Colonic mucosa (tissue), 4 donors: ENCODE results near the gene AFAP1L2. TPM values are rescaled to one million over a fixed set of nuclear protein-coding genes. Genes with fewer than 3 reads are reported as not detected.

Source experiments
- DNase-seq: peaks from one replicate; pipeline ENCODE4 v3.0.0-alpha.2; 2020
- H3K27ac ChIP-seq: fragments of 200-600 bp; one replicate; pipeline ENCODE4 v1.8.0; 2021
- H3K27me3 ChIP-seq: fragments of 200-600 bp; one replicate; pipeline ENCODE4 v1.8.0; 2021
- H3K36me3 ChIP-seq: fragments of 200-600 bp; one replicate; pipeline ENCODE4 v1.8.0; 2021
- H3K4me1 ChIP-seq: fragments of 200-600 bp; one replicate; pipeline ENCODE4 v1.8.0; 2021; ENCODE audit warnings: mild to moderate bottlenecking
- H3K4me3 ChIP-seq: fragments of 200-600 bp; one replicate; pipeline ENCODE4 v1.8.0; 2021
- H3K9ac ChIP-seq, 2 donors: one replicate each; pipeline ENCODE4 v1.7.0; 2013; ENCODE audit warnings: control low read depth in 2 of 2, low read depth in 2 of 2, low read length in 2 of 2
- H3K9me3 ChIP-seq: fragments of 200-600 bp; one replicate; pipeline ENCODE4 v1.8.0; 2021
- intact Hi-C: fragments of 100-400 bp; cut with DNase I; formaldehyde crosslinking; loops from one replicate; pipeline ENCODE4 v1.14.1; 2022
- total RNA-seq, 2 donors: library from RNA; stranded (reverse); fragmentation: NEBNext Ultra II Directional in 1 of 2; extraction: Animal tissue kit (Norgen Biotek cat#: 25700) in 1 of 2; gene quantifications; one replicate each; pipeline ENCODE4 v1.2.1, GENCODE V29; 2021
- TF ChIP-seq, protein P1 (sequence below): fragments of 200-600 bp; IDR thresholded peaks from one replicate; pipeline ENCODE4 v1.8.0; 2022; ENCODE audit warnings: antibody characterized with exemption, mild to moderate bottlenecking
- donor health status: healthy.
- donor health status: DM: no; HTN: no; CAD: no.
- donor health status: DM: no; HTN: no; CAD: no.

Gene AFAP1L2
- total RNA-seq, 2 donors from 2014 or later: 7.9 to 13.7 TPM

DNA sequence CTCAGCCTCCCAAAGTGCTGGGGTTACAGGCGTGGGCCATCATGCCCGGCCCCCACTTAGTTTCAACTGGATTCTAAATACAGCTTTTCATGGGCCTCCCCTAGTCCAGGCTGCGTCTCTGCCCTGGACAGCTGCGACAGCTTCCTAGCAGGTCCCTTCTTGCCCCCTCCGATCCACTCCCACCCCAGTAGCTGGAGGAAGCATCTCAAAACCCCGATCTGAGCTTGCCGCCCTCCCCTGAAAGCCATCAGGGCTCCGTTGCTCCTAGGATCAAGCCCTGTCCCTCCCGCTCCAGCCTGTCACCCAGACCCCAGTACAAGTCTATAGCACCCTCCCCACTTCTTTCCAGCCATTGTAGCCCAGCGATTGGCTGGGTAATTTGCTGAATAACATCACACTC lies 100.7 kb downstream of the AFAP1L2 start:
- Histone ChIP-seq H3K27ac (no peak overlapping the region), H3K9ac (no peak overlapping the region), H3K27me3 (no peaks in the 10 kb centered on the region), H3K4me3 (no peak overlapping the region), H3K36me3 (no peaks in the 10 kb centered on the region), H3K4me1 (no peaks in the 10 kb centered on the region), H3K9me3 (no peaks in the 10 kb centered on the region)
- TF ChIP-seq, protein P1, sequence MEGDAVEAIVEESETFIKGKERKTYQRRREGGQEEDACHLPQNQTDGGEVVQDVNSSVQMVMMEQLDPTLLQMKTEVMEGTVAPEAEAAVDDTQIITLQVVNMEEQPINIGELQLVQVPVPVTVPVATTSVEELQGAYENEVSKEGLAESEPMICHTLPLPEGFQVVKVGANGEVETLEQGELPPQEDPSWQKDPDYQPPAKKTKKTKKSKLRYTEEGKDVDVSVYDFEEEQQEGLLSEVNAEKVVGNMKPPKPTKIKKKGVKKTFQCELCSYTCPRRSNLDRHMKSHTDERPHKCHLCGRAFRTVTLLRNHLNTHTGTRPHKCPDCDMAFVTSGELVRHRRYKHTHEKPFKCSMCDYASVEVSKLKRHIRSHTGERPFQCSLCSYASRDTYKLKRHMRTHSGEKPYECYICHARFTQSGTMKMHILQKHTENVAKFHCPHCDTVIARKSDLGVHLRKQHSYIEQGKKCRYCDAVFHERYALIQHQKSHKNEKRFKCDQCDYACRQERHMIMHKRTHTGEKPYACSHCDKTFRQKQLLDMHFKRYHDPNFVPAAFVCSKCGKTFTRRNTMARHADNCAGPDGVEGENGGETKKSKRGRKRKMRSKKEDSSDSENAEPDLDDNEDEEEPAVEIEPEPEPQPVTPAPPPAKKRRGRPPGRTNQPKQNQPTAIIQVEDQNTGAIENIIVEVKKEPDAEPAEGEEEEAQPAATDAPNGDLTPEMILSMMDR: no peak
- DNase-seq: no peak
- intact Hi-C loops: loop anchor here (5.0 kb wide), 3 partner anchors 134 to 244 kb away; no protein-coding TSS in a partner anchor

DNA sequence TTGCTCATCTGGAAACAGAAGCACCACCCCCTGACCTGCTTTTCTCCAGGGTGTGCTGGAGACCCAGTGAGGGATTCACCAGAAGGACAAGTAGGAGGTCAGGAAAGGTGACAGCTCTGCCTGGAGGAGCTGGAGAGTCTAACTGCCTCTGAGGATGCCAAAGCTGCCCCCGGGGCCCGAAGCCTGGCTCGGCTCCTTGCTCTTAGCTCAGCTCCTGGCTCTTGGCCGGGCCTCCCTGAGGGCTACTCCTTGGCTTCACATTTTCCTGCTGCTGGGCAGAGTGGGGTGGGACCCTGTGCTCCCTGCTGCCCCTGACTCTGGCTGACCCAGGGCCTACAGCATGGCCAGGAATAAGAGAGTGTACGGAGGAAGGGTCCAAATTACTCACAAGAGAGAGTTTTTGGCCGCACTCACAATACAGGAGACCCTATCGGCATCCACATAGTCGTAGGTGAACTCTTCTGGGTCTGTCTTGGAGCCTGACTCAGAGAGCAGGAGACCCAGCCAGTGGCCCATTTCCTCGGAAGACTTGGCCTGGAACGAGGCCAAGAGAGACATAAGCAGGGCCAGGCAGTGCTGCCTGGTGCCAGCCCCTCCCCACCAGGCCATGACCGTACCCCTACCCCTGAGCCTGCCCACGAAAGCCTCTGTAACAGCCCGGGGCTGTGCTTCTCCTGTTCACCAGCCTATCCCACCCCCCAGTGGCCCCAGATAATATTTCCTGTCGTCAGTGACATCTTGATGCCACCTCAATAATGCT lies 102.2 kb downstream of the AFAP1L2 start:
- Histone ChIP-seq H3K9ac (no peak overlapping the region), H3K36me3 (no peaks in the 10 kb centered on the region), H3K4me3 (no peak overlapping the region), H3K27ac (no peak overlapping the region), H3K4me1 (no peaks in the 10 kb centered on the region), H3K9me3 (no peaks in the 10 kb centered on the region), H3K27me3 (no peaks in the 10 kb centered on the region)
- TF ChIP-seq, protein P1: no peak
- DNase-seq: no peak
- intact Hi-C loops: loop anchor here (5.0 kb wide), 3 partner anchors 135 to 245 kb away; no protein-coding TSS in a partner anchor

- DNase-seq: no peak
- H3K4me1 ChIP-seq: no peaks in the 10 kb centered on the region
- H3K4me3 ChIP-seq: no peak overlapping the region
- H3K27me3 ChIP-seq: no peaks in the 10 kb centered on the region
- no peak overlapping the region for H3K27ac ChIP-seq
- no peak overlapping the region for H3K9ac ChIP-seq
- intact Hi-C loops: loop anchor here (5.0 kb wide), 3 partner anchors 136 to 246 kb away; no protein-coding TSS in a partner anchor
- TF ChIP-seq, protein P1: no peak
- H3K9me3 ChIP-seq: no peaks in the 10 kb centered on the region
- H3K36me3 ChIP-seq: no peaks in the 10 kb centered on the region
These were observed 103.1 kb downstream of the AFAP1L2 start for GRCh38 chr10:114301177-114301576.

DNA sequence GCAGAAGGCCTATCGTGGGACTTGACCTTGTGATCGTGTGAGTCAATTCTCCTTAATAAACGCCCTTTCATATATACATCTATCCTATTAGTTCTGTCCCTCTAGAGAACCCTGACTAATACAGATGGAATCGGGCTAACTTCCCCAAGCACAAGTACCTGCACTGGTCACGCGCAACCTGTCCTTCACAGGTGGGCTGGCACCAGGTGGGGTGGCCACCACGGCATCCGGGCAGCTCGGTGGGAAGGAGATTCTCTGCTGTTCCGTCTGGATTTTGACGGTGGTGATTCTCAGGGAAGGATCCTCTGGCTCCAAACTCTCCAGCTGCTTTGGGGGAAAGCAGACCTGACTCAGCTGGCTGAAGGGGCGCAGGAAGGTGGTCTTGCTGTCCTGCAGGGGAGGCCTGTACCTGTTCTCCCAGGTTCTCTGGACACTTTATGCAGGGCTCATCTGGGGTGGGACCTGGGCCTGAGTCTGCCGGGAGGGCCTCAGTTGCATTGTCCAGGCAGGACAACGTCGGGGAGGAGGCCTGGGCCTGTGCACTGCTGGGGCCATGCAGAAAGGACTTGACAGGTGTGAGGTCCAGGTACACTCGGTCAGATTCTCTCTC lies 104.2 kb downstream of the AFAP1L2 start:
- no peak overlapping the region for H3K4me3 ChIP-seq
- DNase-seq: no peak
- H3K36me3 ChIP-seq: no peaks in the 10 kb centered on the region
- no peak overlapping the region for H3K9ac ChIP-seq
- TF ChIP-seq, protein P1: no peak
- no peaks in the 10 kb centered on the region for H3K27me3 ChIP-seq
- H3K27ac ChIP-seq: no peak overlapping the region
- intact Hi-C loops: loop anchor here (5.0 kb wide), 3 partner anchors 137 to 247 kb away; no protein-coding TSS in a partner anchor
- no peaks in the 10 kb centered on the region for H3K9me3 ChIP-seq
- H3K4me1 ChIP-seq: no peaks in the 10 kb centered on the region

- Histone ChIP-seq H3K36me3 (no peaks in the 10 kb centered on the region), H3K27ac (no peak overlapping the region), H3K4me1 (no peaks in the 10 kb centered on the region), H3K4me3 (no peak overlapping the region), H3K9me3 (no peaks in the 10 kb centered on the region), H3K9ac (no peak overlapping the region), H3K27me3 (no peaks in the 10 kb centered on the region)
- TF ChIP-seq, protein P1: no peak
- DNase-seq: no peak
- intact Hi-C loops: no loop called here
These were observed 107.1 kb downstream of the AFAP1L2 start for GRCh38 chr10:114297136-114297705.
